HG03565 (cell line): ENCODE measurements around the gene ADAMTS13.
A peak's percentile ranks its signal among the peaks of the same experiment; 100 is the strongest.

ENCODE experiments used
- ATAC-seq: cut with Tn5 transposase; IDR thresholded peaks from one replicate; pipeline ENCODE4 v1.9.1; 2021; ENCODE audit warnings: mild to moderate bottlenecking, moderate library complexity; ENCODE audit not compliant: unreplicated experiment

Gene ADAMTS13

GRCh38 chr9:133470427-133470924 lies 48.3 kb downstream of the ADAMTS13 start:
- ATAC-seq = no peak

DNA sequence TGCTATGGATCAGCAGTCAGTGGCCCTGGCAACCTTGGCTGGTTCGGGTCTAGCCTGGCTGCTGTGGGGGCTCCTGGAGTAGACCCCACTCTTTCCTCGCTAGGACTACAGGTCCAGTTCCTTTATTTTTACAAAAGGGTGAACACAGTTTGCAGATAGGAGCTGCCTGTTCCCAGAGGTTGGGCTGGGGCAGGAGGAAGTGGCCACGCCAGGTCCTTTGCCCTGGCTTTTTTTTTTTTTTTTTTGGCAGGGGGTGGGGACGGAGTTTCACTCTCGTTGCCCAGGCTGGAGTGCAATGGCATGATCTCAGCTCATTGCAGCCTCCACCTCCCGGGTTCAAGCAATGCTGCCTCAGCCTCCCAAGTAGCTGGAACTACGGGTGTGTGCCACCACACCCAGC lies 48.8 kb downstream of the ADAMTS13 start:
- ATAC-seq = no peak

DNA sequence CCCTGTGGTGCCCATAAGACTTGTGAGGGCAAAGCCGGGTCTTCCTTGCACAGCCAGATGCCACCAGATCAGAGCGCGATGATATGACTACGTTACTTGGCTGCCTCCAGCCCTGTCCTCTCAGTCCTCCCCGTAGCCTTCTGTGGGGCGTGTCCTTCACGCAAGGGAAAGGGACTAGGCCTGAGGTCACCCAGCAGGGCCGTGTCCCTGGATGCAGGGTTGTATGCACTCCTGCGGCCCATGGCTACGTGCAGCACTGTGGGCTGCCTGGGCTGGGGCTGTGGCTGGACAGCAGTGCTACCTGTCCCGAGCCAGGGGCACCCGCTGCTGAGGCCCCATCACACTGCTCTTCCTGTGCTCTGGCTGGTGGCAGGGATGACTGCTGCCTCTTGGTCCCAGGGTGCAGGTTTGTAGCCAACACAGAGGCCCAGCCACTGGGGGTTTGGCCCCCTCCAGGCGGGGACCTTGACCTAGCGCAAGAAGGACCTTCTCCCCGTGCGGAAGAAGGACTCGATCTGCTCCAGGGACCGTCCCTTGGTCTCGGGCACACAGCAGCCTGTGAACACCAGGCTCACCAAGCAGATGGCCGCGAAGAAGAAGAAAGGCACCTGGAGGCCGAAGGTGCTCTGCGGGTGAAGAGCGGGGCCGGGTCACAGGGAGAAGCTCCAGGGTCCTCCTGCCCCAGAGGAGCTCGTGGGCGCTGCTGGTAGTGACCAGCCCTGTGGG lies 49.5 kb downstream of the ADAMTS13 start:
- ATAC-seq = no peak

DNA sequence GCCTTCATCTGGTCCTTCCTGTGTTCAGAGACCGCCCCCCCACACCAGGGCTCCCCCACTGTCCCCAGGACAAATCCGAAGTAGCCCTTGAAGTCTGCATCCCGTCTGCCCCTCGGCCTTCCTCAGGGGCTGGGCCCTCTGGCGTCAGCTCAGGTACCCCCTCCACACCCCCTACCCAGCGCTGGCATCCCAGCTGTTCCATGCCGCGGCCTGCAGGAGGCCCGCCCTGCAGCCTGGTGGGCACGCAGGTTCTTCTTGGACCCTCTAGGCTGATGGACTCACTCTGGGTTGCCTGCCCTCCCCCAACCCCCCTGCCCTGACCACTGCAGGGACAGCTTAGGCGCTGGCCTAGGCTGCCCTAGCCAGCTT lies 50.1 kb downstream of the ADAMTS13 start:
- ATAC-seq = no peak

- no peak for ATAC-seq
Measured at GRCh38 chr9:133472753-133473378, 50.7 kb downstream of the ADAMTS13 start.

DNA sequence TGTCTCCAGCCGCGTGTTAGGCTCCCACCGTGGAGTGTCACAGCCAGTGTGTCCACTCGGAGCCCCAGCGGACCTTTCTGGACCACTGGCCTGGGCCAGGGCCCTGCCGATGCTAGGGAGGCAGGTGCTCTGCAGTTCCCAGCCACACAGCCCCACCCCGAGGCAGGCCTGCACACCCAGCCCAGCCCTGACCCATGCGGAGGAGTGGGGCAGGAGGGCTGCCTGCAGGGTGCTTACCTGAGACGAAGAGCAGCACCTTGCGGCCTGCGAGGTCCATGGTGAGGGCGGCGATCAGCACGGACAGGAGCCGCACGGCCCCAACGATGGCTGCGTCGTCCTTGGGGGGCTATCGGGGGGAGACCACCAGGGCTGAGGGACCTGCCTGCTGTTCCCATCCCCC lies 51.6 kb downstream of the ADAMTS13 start:
- ATAC-seq = no peak

GRCh38 chr9:133474215-133474614 lies 52.0 kb downstream of the ADAMTS13 start:
- no peak for ATAC-seq

DNA sequence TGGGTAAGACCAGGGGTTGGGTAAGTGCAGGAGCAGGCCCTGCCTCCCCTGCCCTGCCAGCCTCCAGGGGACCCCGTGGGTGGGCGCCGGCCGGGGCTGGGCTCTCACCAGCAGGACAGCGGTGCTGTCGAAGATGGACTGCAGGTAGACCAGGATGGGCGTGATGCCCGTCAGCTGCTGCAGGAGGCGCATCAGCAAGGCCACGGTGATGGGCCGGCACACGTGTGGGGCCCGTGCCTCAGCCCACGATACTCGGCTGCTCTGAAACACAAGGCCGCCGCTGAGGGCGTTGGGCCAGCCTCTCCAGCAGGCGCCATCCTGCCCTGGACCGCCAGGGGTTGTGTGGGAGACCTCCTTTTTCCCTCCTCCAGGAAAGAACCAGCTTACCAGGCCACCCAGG lies 52.7 kb downstream of the ADAMTS13 start:
- no peak for ATAC-seq

- ATAC-seq = no peak
Measured at GRCh38 chr9:133475292-133476012, 53.3 kb downstream of the ADAMTS13 start.

- no peak for ATAC-seq
Measured at GRCh38 chr9:133476036-133476931, 54.1 kb downstream of the ADAMTS13 start.

- ATAC-seq = no peak
Measured at GRCh38 chr9:133476941-133477340, 54.8 kb downstream of the ADAMTS13 start.

DNA sequence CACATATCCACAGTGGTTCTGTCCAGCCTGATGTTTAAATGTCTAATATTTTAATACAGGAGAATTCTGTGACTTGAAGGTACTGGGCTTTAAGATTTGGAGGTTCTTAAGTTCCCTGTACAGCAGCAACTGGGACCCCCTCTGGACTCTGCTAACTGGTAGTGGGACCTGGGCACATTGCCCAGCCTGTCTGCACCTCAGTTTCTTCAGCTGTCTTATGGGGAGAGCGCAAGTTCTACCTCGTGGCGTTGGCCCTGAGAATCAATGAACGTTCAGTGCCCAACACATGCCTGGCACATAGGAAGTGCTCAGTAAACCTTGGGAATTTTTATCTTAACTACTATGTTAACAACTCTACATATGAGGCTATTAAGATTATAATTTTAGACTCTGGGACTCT lies 55.3 kb downstream of the ADAMTS13 start:
- no peak for ATAC-seq

GRCh38 chr9:133477992-133478850 lies 56.1 kb downstream of the ADAMTS13 start:
- ATAC-seq = peak; percentile 8

DNA sequence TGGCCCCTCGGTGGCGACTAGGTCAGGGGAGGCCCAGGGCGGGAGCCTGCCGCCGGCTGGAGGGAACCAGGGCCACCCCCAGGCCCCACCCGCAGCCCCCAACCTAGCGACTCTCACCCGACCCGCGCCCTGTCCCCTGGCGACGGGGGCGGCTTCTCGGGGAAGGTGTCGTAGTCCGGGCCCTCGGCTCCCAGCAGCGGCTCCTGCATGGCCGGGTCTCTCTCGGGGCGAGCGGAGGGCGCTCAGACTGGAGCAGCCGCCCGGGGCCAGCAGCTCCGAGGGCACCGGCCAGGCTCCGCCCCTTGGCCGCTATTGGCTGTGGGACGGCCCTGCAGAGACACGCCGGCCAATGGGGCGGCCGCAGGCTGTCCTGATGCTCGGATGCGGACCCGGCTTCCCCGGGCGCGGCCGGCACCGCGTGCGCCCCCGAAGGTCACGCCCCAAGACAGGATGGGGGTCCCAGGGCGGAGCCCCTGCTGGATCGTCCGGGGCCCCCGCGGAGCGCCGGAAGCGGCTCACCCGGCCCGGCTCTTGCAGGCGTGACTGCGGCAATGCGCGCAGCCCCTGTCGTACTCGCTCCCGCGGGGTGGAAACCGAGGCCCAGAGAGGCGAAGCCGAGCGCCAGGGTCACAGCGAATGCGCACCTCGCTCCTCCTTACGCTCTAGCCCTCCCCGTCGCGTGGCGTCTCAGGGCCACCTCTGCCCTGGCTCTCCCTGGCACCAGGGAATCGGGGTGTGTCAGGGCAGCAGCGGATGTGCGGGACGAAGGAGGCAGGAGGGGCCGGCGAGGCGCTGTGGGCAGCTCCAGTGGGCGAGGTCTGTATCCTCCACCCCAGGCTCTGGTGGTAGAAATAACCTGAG lies 56.9 kb downstream of the ADAMTS13 start, which contains the start of gene SLC2A6:
Gene SLC2A6, minus strand, starts transcription at position 249 of the 861 bp plus-strand sequence. Its CDS starts 40 bp downstream, at position 209.
- peak; percentile 84 for ATAC-seq

DNA sequence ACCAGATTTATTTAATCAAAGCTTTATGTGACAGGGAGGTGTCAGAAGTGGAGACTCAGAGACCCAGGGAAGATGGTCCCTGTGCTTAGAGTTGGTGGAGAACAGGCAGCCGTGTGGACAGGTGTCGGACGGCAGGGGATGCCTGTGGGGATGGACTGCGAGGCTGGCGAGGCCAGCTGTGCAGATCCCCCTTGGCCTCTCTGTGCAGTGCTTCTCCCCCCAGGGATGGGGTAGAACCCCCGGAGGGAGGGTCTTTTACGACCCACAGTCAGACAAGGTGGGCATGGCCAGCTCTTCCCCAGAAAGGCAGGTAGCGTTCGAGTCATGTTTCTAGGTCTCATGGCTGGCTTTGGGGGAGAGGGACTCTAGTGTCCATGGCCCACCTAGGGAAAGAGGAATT lies 61.4 kb downstream of the ADAMTS13 start:
- ATAC-seq = no peak

- no peak for ATAC-seq
Measured at GRCh38 chr9:133484671-133485437, 62.7 kb downstream of the ADAMTS13 start.

- no peak for ATAC-seq
Measured at GRCh38 chr9:133485531-133486260, 63.5 kb downstream of the ADAMTS13 start.
